Left lobe of liver (tissue), 2 donors: Measurements from ENCODE around the gene C4BPB. TPM values are rescaled to one million over a fixed set of nuclear protein-coding genes. Genes with fewer than 3 reads are reported as not detected.
"Not testable (repeated sequence)": the region's sequence is repeated elsewhere in the genome, so short reads cannot be mapped to it uniquely, and the experiment has no call there.

Source experiments
- ATAC-seq: fragments of 200-7000 bp; cut with Tn5 transposase; one replicate; pipeline ENCODE4 v1.9.1; 2020; ENCODE audit warnings: mild to moderate bottlenecking, moderate library complexity
- DNase-seq: peaks from one replicate; pipeline ENCODE4 v3.0.0-alpha.2; 2020; ENCODE audit warnings: low spot score
- total RNA-seq: library from RNA; stranded (reverse); gene quantifications from one replicate; pipeline ENCODE4 v1.2.1, GENCODE V29; 2021
- donor health status: DM: no; HTN: no; CAD: no; lungs with moderate emphysema.
- donor health status: DM: no; HTN: yes; CAD: no.

C4BPB gene, protein sequence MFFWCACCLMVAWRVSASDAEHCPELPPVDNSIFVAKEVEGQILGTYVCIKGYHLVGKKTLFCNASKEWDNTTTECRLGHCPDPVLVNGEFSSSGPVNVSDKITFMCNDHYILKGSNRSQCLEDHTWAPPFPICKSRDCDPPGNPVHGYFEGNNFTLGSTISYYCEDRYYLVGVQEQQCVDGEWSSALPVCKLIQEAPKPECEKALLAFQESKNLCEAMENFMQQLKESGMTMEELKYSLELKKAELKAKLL
- 223 TPM for total RNA-seq

DNA sequence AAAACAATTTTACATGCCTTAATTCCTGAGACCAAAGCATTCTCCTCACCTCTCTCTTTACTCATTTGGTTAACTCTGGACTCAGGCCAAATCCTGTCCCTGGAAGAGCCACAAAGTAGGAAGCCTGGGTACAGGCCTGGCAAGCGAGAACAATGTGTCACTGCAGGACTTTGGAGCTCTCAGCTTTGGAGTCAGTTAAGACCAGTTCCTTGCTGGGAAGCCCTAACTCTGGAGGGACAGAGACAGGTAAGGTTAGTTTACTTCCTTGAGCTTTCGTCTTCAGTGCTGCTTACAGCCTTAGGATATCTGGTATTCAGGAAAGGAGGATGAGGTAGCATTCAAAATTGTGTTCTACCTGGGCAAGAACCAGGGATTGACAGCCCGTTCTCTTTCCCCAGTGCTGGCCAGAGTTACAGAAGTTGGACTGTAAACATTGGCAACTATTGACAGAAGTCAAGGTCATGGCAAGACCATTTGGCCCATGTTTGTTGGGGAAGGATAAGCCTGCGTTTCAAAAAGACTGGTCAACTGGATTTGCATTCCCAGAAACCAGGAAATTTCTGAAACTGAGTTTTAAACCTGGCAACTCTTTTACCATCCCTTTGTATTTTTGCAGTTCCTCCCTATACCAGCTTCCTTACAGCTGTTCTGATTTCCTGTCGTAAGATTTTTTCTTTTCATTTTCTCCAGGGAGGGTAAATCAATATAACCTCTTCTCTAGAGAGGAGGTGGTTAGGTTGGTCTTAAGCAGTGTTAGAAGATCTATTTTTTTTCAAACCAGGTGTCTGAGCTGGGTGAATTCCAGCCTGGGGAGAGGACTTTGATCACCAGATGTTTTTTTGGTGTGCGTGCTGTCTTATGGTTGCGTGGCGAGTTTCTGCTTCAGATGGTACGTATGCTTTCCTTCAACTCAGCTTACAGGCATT, at the start of gene C4BPB:
Gene C4BPB (plus strand): TSS at position 160 of the 926 bp plus-strand sequence. CDS start 672 bp downstream, at position 832.
- ATAC-seq (peak; percentile 80), DNase-seq (peak; percentile 87)

DNA sequence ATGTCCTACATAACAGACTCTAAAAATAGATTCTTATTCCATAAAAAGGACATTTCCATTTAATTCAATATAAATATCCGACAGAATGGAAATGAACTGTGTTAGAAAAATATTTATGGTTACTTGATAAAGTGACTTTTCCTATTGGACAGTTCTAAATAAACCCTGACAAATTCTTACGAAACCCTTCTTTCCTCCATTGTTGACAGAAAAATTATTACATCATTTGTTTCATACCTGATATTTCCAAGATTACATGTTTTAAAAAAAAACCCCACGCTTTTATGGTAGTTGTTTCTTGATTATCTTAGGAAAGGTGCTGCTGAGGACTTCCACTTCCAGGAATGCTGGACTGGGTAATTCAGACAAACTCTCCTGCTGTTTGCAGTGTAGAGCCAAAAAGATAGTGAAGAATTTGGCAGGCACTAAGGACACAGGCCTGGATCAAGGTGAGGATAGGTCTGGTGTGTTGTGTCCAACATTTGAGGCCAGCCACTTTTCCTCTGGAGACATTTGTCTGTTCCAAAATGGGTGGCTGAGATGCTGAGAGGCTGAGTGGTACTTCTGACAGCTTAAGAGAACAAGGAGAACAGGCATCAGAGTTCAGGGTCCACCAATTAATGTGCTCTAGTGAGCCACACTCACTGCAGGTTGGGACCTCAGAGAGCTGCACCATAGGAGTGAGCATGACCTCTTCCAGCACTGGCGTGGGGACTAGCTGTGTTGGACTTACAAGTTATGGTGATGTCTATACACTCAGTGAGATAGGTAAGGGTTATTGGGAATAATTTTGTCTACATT, 49.1 kb upstream of the C4BPB start:
- ATAC-seq (peak; percentile 95), DNase-seq (no peak)

GRCh38 chr1:207040181-207040533, 48.5 kb upstream of the C4BPB start:
- no peak for DNase-seq
- ATAC-seq: peak; percentile 23

DNA sequence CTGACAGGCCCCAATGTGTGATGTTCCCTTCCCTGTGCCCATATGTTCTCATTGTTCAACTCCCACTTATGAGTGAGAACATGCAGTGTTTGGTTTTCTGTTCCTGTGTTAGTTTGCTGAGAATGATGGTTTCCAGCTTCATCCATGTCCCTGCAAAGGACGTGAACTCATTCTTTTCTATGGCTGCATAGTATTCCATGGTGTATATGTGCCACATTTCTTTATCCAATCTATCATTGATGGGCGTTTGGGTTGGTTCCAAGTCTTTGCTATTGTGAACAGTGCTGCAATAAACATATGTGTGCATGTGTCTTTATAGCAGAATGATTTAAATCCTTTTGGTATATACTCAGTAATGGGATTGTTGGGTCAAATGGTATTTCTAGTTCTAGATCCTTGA, 47.3 kb upstream of the C4BPB start:
- DNase-seq, ATAC-seq: not testable (repeated sequence)

DNA sequence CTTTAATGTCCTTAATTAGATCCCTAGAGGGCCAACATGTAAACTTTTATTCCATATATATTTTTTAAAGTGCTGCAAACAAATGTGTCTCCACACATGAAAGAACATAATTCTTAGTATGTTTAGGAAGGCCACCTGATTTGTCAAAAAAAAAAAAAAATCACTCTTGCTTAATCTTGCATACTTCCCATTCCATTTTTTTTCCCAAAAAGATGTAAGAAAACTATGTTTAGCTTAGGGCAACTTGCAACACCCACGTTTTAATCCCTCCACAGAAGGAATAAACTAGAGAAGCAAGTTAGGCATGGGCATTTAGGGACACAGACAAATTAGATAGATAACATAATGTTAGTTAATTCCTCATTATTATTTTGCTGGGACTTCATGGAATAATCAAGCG, 43.2 kb upstream of the C4BPB start:
- no peak for ATAC-seq
- DNase-seq: no peak

- no peak for ATAC-seq
- no peak for DNase-seq
Measured at GRCh38 chr1:207047505-207047904, 41.2 kb upstream of the C4BPB start.

- DNase-seq (no peak), ATAC-seq (no peak)
Measured at GRCh38 chr1:207048041-207048440, 40.6 kb upstream of the C4BPB start.

DNA sequence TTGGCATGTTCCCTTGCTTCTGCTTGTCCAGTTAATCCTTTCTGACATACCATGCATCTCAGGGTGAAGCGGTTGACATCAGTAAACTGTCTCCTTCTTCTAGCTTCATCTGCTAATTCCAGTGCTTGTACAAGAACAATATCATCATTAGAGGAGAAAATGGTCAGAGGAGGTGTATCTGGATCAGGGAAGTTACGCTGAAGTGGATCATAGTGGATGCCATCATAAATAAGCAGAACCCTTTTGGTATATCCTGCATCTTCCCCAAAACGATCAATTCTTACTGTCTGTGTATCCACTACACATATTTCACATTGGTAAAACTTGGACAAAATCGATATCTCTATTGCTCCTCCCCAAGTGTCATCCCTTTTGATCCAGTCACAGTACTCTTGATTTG, 39.6 kb upstream of the C4BPB start:
- no peak for ATAC-seq
- DNase-seq: no peak

DNA sequence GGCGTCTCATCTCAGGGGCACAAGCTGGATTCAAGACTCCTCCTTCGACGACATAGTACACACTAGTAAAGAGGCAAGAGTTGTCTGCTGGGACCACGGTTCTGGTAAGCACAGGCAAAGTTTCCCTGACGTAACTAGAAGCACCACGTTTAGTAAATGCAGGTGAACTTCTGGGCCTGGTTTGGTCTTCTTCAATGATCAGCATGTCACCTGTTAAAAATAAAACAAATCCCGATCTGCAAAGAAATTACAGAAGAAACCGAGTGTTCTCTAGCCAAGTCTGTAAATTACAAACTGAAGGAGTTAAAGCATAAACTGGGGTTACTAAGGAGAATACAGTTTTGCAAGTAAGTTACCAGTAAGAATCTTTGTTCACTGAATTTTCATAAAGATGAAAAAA, 39.1 kb upstream of the C4BPB start:
- ATAC-seq: no peak
- DNase-seq: no peak

DNA sequence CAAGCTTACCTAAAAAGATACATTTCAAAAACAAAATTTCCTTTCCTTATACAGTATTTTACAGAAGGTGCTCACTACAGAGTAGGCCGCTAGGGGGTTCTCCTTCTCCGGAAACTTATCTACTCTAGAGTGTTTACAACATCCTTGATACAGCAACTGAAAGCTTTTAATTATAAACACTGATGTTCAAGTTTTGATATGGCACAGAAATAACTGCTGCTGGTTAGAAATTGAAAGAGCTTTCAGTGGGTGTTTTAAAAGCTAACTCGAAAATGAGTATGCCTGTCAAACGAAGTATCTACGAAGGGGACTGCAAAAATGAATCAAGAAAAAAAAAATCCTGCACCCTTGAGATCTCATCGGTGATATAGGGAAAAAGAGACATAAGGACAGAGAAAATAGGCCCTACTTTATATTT, 38.7 kb upstream of the C4BPB start:
- DNase-seq: no peak

GRCh38 chr1:207050480-207051190, 38.0 kb upstream of the C4BPB start:
- ATAC-seq (peak; percentile 67), DNase-seq (peak; percentile 93)

More for the DNA sequence above, 38.7 kb upstream of the C4BPB start:
- ATAC-seq: peak; percentile 33

DNA sequence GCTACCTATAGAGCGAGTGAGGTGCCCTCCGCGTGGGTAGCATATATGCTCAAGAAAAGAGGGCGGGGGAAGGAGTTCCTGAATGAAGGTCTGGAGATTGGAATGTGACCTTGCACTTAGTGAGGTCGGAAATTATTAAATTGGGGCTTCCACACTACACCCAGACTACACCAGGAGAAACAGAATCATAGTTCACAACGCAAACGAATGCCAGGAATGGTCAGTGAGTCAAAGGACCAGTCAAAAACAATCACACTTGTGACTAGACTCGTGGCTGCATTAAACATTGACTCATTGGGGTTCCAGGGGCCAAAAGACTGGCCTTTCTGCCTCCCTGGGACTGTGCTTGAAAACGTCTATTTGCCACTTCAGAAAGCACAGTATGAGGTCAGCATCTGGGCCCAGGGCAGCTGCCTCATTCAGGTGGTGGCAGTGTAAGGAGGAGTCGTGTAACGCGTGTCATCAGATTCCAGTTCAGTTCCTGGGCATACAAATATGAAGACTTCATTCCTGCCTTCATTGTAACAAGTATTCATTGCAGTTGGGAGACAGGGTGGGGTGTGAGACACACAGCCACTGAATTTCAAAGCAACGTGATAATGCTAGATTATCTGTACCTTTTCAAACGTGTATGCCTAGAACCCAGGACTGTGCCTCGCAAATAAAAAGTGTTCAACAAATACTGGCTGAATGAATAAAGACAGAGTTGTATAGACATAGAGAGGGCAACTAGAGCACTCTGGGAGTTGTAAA, 37.3 kb upstream of the C4BPB start, which contains the start of gene YOD1:
Gene YOD1 (minus strand): TSS at position 18 of the 753 bp plus-strand sequence. CDS start 178 bp downstream, outside the sequence.
- DNase-seq (no peak), ATAC-seq (no peak)

GRCh38 chr1:207052911-207053769, 35.5 kb upstream of the C4BPB start, which contains the start of gene PFKFB2:
TSS of gene PFKFB2 (plus strand) at chr1:207053275. CDS start at chr1:207054718, 1,443 bp downstream.
- ATAC-seq: peak; percentile 91

GRCh38 chr1:207054491-207054890, 34.2 kb upstream of the C4BPB start:
- DNase-seq: no peak

More at GRCh38 chr1:207052911-207053769, 35.5 kb upstream of the C4BPB start, which contains the start of gene PFKFB2:
- DNase-seq: peak; percentile 99

DNA sequence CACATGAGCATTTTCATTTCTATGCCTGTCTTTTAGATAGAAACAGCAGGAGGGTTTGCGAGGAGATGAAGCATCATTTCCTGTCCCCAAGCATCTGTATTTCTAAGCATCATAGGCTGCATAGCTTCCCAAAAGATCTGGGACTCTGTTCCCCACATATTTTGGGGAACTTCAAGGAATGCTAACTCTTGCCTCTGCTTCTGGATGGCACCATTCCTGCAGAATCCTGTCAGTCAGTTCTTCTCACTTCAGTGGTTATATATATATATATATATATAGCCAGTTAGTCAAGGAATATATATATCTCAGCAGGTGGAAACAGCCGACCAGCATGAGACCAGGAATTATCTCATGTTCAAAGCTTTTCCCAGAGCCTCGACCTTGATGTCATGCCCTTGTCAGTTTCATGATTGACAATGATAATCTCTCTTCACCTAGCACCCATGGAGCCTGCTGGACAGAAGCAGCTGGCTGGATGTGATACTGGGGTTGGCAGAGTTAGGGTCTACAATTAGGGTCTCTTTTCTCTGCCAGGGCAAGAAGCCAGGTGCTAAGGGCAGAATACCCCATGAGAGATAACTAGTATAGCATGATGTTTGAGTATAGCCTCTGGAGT, 33.2 kb upstream of the C4BPB start:
- ATAC-seq (no peak), DNase-seq (no peak)

More at GRCh38 chr1:207054491-207054890, 34.2 kb upstream of the C4BPB start:
- ATAC-seq: no peak

GRCh38 chr1:207056673-207057072, 32.0 kb upstream of the C4BPB start:
- DNase-seq: no peak
- peak; percentile 36 for ATAC-seq

- ATAC-seq: no peak
- no peak for DNase-seq
Measured at GRCh38 chr1:207058252-207058651, 30.4 kb upstream of the C4BPB start.
